ENCODE data around the gene STX8.
"Not testable (repeated sequence)": the region's sequence is repeated elsewhere in the genome, so short reads cannot be mapped to it uniquely, and the experiment has no call there.

Gene STX8

GRCh38 chr17:9258115-9259015, 317.3 kb downstream of the STX8 start:
- no peak for DNase-seq (ENCODE audit: low read depth)

DNA sequence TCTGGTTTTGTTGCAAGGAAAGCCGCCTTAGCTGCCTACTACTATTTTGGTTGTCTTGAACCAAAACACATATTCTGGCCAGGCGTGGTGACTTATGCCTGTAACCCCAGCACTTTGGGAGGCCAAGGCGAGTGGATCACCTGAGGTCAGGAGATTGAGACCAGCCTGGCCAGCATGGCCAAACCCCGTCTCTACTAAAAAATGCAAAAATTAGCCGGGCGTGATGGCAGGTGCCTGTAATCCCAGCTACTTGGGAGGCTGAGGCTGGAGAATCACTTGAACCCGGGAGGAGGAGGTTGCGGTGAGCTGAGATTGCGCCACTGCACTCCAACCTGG, 318.0 kb downstream of the STX8 start:
- not testable (repeated sequence) for DNase-seq (ENCODE audit: low read depth)

DNA sequence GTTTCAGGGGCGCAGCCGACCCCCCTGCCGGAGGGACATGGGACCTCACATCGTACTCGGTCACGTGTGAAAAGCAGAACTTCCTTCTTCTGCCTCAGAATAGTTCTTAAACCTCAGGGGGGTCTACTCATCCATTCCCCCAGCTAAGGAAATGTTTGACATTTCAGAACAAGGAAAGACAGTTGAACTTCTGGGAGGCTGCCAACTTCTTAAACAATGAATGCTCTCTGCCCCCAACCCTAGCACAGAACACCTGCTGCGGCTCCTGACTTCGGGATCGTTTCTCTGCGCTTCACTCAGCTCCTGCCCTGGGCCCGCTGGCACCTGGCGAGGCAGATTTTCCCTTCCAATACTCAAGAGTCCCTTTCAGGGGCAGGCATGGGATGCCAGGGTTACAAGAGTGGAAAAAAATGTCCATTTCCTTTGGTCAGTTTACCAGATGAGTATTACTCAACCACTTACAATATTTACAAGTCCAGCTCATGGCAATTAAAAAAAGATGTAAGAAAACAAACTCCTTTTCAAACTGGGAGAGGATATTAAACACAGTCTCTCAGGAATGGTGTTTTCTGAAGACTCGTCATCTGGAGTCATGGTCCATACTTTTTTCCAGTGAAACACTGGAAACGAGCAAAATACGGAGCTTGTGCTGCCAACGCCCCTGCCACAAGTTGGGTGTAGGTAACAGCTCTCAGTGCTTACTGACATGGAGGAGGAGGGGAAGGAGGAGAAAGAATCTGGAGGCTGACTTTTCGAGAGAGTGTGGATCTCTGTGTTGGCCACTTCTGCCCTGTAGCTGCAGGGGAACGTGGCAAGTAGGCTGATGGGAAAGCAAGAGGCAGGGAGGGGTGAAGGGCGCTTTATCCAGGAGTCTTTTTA, 318.6 kb downstream of the STX8 start:
- DNase-seq (ENCODE audit: low read depth) = no peak

DNA sequence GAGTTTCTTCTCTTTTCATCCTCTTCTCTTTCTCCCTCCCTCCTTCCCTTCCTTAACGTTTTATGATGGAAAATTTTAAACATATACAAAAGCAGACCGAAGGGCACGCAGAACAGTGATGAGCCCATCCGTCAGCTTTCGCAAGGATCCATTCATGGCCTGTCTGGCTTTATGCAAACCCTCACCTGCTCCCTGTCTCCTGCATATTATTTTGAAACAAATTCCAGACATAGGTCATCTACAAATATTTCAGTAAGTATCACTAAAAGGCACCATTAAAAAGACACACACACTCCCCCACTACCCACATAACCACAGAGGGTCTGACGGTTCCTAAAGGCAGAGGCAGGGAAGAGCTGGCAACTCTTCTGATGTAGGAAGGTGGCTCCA, 319.3 kb downstream of the STX8 start:
- no peak for DNase-seq (ENCODE audit: low read depth)

DNA sequence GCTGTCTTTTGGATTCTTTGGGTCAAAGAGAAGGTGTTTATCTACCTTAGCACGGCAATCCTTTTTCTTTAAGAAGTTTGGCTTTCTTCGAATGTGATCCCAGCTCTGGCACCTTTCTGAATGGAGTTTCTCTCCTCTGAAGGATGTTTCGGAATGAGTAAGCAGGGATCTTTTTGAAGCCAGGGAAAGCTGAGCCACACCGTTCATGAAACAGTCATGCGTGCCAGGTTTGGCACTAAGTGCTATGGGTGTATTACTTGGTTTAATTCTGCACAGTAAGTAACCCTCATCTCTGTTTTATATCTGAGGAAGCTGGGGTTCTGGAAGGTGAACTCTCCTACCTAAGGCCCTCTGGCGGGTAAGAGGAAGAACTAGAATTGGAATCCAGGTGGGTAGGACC, 319.8 kb downstream of the STX8 start:
- no peak for DNase-seq (ENCODE audit: low read depth)

- DNase-seq (ENCODE audit: low read depth) = no peak
Observed at GRCh38 chr17:9254841-9255240, 320.8 kb downstream of the STX8 start.

GRCh38 chr17:9253308-9253707, 322.3 kb downstream of the STX8 start:
- DNase-seq (ENCODE audit: low read depth) = no peak

DNA sequence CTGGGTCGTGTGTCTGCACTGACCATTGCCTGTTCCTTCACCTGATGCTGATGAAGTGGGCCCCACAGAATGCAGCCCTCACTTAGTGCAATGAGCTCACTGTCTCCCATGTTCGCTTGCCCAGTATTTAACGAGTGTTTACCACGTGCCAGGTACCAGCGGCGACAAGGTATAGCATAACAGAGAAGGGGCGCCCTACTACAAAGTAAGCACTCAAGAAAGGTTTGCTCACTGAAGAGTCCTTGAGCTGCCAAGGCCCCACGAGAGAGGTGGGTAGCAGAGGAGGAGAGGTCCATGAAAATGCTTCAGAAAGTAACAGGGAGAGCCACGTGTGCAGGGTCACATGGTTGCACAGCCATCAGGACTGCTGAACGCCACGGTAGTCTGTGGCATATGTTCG, 324.3 kb downstream of the STX8 start:
- no peak for DNase-seq (ENCODE audit: low read depth)

DNA sequence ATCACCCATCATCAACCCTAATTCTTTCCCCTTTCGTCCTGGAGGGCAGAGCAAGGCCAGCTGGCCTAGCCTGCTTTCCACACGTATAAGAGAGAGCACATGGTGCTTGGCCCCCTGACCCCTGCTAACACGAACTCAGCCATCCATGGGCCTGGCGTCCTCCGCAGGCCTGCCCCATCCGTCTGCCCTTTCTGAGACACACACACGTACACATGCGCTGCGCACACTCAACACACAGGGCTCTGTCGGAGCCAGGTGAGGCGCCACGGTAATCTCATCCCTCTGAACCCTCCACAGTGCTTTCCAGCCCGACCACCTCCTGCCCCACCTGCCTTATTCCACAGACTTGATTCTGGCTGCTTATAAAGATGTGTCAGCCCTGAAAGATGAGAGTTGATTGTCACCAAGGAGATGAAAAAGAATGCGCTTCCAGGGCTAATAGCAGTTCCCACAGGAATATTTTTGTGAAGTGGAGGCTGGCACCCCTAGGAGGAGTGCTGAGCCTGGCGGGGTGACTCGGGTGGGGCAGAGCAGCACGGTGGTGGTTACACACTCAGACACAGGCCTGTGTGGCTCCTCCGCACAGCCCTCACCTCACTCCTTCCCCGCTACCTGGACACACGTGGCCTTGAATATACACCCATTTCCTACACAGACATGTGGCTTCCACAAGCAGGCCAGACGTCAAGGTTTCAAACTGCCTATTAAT, 326.2 kb downstream of the STX8 start:
- DNase-seq (ENCODE audit: low read depth) = no peak

DNA sequence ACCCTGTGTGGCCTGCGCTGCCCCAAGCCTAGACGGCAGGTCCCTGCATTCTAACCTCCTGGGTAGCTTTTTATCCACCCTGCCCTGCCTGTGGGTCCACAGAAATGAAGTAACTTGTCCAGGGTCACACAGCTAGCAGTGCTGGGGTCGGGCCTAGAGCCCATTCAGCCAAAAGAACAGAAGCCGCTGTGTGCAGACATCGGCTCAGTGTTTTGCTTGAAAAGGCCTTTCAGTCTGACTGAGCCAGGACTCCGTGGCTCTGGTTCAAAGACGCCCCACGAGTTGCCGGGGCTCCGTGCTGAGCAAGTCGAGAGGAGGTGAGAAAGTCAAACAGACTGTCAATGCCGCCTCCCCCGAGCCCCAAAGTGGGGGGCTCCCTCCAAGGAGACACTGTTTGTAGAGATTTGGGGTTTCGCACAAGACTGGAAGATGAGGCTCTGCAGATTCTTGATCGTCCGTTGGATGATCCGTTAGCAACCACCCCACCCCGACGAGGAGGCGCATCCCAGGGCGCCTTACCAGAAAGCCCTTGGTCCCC, 328.1 kb downstream of the STX8 start:
- DNase-seq (ENCODE audit: low read depth) = no peak

GRCh38 chr17:9244066-9245052, 331.3 kb downstream of the STX8 start:
- DNase-seq (ENCODE audit: low read depth) = no peak

DNA sequence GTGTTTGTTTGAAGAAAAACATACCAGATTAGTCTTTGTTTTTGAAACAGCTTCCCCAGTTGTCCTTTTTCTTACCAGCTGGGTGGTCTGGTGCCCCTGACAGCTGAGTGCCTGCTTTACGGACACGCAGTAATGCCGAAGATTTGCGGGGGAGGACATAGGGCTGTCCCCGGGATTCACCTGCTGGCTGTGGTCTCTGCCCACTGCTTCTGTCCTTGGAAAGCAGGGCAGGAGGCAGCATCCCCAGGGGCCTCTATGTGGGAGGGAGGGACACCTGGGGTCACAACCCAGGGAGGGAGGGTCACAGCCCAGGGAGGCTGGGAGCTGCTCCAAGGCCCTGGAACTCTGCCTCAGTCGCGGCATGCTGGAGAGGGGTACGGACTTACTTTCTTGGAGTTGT, 332.6 kb downstream of the STX8 start:
- no peak for DNase-seq (ENCODE audit: low read depth)

- DNase-seq (ENCODE audit: low read depth) = no peak
Observed at GRCh38 chr17:9242497-9242881, 333.1 kb downstream of the STX8 start.

GRCh38 chr17:9241774-9242496, 333.7 kb downstream of the STX8 start:
- no peak for DNase-seq (ENCODE audit: low read depth)

DNA sequence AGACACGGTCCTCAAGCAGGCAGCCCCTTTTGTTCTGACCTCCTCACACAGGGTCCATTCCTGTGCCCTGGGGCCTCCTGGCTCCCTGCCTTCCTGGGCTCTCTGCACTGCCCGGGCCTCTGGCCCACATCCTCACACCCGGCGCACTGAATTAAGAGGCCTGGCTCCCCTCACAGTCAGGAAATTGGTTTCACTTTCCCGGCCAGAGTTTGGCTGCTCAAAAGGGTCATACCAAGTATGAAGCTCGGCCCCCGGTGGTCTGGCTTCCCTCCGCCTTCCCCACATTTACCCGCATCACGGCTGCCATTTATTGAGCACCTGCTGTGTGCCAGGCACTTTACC, 334.3 kb downstream of the STX8 start:
- DNase-seq (ENCODE audit: low read depth) = no peak

DNA sequence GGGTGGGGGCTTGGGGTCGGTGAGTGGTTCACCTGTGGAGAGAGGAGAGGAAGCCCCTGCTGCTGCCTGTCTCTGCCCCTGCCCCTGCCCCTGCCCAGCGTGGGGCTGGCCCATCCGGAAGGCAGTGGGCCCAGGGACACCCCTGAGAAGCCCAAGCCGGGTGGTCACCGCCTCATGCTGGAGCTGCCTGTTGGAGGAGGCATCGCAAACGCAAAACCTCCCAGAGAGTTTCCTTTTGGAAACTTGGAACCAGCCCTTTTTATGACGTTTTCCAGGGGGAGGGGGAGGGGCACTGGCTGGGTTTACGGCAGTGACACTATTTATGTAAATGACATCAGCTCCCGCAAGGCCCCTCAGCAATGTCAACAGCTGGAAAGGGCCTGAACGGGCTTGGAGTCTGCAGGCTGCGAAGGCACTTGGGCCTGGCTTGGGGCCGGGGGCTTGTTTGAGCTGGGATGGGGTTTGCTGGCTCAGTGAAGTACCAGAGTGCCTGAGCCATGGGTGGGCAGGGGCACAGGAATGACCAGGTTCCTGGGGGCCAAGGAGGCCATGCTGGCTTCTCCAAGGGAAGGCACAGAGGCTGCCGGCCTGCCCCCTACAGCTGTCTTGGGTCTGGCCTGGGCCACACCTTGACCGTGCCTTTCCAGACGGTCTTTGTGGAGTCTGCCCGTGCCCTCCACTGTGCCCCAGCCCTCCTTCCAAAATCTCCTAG, 334.8 kb downstream of the STX8 start:
- DNase-seq (ENCODE audit: low read depth) = no peak

- peak; percentile 39 for DNase-seq (ENCODE audit: low read depth)
Observed at GRCh38 chr17:9239793-9240658, 335.6 kb downstream of the STX8 start.

- no peak for DNase-seq (ENCODE audit: low read depth)
Observed at GRCh38 chr17:9239246-9239792, 336.3 kb downstream of the STX8 start.
